ENCODE measurements around the gene RPL19.

- TF ChIP-seq CTCF (conservative IDR thresholded peaks at IDR 0.05) (no peak), ZFX (IDR thresholded peaks at IDR 0.05) (no peak)
Observed at GRCh38 chr17:39208893-39209292, 8.8 kb downstream of the RPL19 start.
